ENCODE data around the gene SORCS1. TPM values are rescaled to one million over a fixed set of nuclear protein-coding genes. Genes with fewer than 3 reads are reported as not detected.

The SORCS1 gene
- total RNA-seq, 1 experiment from 2014 or later = not detected

DNA sequence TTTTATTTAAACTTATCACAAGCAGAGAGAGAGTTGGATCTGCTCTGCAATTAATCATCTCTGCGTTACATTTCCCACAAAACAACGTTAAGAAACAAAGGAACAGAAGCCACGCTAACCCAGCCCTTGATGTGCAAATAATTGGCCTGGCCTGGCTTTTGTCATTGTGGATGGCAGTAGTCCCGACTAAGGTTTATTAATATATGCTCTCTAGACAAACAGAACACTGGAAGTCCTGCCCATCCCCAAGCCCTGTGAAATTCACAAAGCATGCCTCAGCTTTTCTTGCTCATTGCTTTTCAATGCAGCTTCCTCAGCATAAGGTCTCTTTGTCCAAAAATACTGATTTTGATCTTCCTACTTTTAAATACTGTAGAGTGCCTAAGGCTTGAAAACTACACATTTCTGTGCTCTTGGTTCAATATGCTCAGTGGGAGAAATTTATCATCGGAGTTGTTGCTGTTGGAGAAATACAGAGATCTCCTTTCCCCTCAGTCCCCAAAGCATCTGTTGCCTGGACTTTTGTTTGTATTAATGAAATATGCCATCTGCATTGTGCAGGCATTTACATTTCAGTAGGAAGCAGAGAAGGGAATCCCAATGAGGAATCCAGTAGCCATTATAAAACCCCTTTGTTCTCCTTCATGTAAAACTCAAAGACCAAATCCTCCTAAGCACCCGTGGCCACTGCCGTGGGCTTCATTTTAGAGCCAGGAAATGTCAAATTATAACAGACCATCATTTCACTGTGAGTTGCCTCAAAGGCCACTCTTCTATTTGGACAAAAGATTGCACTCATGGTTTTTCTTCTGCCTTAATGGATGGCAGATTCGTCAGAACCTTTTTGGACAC is 61.1 kb downstream of the SORCS1 start:
- ChIA-PET CTCF (no interaction called here), RAD21 (ENCODE audit: low non-redundant PET in 1 of 2, low total read pairs in 2 of 2, uncharacterized antibody in 2 of 2, unreplicated experiment in 2 of 2) (no interaction called here), POLR2A (no interaction called here)
- H3K9me3 ChIP-seq (ENCODE audit: control insufficient read depth in 1 of 2, insufficient read depth in 1 of 2, low read depth in 1 of 2, low read length in 2 of 2) = peaks cover 37 to 43% of the 10 kb centered on the region in 2 experiments
- no peaks in the 10 kb centered on the region for H3K36me3 ChIP-seq (ENCODE audit: control insufficient read depth in 1 of 2, insufficient read depth in 2 of 2, low read length in 2 of 2)
- H3K27me3 ChIP-seq (ENCODE audit: insufficient read depth, low read length) = no peaks in the 10 kb centered on the region
- H3K9ac ChIP-seq (ENCODE audit: low read length) = no peak overlapping the region
- H3K9me2 ChIP-seq (ENCODE audit: insufficient read depth) = no peaks in the 10 kb centered on the region
- H3K27ac ChIP-seq (ENCODE audit: low read depth, low read length) = no peak overlapping the region
- BruUV-seq (replicated peaks) = no TSS peak
- no peaks in the 10 kb centered on the region for H4K20me1 ChIP-seq (ENCODE audit: insufficient read depth)
- TF ChIP-seq, protein P1, sequence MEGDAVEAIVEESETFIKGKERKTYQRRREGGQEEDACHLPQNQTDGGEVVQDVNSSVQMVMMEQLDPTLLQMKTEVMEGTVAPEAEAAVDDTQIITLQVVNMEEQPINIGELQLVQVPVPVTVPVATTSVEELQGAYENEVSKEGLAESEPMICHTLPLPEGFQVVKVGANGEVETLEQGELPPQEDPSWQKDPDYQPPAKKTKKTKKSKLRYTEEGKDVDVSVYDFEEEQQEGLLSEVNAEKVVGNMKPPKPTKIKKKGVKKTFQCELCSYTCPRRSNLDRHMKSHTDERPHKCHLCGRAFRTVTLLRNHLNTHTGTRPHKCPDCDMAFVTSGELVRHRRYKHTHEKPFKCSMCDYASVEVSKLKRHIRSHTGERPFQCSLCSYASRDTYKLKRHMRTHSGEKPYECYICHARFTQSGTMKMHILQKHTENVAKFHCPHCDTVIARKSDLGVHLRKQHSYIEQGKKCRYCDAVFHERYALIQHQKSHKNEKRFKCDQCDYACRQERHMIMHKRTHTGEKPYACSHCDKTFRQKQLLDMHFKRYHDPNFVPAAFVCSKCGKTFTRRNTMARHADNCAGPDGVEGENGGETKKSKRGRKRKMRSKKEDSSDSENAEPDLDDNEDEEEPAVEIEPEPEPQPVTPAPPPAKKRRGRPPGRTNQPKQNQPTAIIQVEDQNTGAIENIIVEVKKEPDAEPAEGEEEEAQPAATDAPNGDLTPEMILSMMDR (IDR thresholded peaks at IDR 0.05 in 2 of 3, conservative IDR thresholded peaks at IDR 0.05 in 1 of 3; ENCODE audit: borderline replicate concordance in 1 of 3, insufficient read depth in 1 of 3, low read depth in 2 of 3, low read length in 2 of 3) = no peak
- TF ChIP-seq SIN3A (IDR thresholded peaks at IDR 0.05; ENCODE audit: low read depth) (no peak), POLR2AphosphoS5 (IDR thresholded peaks at IDR 0.05; ENCODE audit: low read depth, low read length) (no peak), CBX3 (IDR thresholded peaks at IDR 0.05; ENCODE audit: low read depth) (no peak), ZFX (IDR thresholded peaks at IDR 0.05) (no peak), EZH2 (IDR thresholded peaks at IDR 0.05) (no peak)
- TF ChIP-seq, protein P2, sequence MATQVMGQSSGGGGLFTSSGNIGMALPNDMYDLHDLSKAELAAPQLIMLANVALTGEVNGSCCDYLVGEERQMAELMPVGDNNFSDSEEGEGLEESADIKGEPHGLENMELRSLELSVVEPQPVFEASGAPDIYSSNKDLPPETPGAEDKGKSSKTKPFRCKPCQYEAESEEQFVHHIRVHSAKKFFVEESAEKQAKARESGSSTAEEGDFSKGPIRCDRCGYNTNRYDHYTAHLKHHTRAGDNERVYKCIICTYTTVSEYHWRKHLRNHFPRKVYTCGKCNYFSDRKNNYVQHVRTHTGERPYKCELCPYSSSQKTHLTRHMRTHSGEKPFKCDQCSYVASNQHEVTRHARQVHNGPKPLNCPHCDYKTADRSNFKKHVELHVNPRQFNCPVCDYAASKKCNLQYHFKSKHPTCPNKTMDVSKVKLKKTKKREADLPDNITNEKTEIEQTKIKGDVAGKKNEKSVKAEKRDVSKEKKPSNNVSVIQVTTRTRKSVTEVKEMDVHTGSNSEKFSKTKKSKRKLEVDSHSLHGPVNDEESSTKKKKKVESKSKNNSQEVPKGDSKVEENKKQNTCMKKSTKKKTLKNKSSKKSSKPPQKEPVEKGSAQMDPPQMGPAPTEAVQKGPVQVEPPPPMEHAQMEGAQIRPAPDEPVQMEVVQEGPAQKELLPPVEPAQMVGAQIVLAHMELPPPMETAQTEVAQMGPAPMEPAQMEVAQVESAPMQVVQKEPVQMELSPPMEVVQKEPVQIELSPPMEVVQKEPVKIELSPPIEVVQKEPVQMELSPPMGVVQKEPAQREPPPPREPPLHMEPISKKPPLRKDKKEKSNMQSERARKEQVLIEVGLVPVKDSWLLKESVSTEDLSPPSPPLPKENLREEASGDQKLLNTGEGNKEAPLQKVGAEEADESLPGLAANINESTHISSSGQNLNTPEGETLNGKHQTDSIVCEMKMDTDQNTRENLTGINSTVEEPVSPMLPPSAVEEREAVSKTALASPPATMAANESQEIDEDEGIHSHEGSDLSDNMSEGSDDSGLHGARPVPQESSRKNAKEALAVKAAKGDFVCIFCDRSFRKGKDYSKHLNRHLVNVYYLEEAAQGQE (IDR thresholded peaks at IDR 0.05; ENCODE audit: low read depth) = no peak
- TF ChIP-seq, protein P3, sequence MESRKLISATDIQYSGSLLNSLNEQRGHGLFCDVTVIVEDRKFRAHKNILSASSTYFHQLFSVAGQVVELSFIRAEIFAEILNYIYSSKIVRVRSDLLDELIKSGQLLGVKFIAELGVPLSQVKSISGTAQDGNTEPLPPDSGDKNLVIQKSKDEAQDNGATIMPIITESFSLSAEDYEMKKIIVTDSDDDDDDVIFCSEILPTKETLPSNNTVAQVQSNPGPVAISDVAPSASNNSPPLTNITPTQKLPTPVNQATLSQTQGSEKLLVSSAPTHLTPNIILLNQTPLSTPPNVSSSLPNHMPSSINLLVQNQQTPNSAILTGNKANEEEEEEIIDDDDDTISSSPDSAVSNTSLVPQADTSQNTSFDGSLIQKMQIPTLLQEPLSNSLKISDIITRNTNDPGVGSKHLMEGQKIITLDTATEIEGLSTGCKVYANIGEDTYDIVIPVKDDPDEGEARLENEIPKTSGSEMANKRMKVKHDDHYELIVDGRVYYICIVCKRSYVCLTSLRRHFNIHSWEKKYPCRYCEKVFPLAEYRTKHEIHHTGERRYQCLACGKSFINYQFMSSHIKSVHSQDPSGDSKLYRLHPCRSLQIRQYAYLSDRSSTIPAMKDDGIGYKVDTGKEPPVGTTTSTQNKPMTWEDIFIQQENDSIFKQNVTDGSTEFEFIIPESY (IDR thresholded peaks at IDR 0.05; ENCODE audit: extremely low read depth, insufficient replicate concordance, low read length) = no peak
- intact Hi-C loops (cut with micrococcal nuclease) = no loop called here
- no peak overlapping the region for H3K4me2 ChIP-seq (ENCODE audit: low read length)
- H3K79me2 ChIP-seq (ENCODE audit: insufficient read depth, low read length) = no peaks in the 10 kb centered on the region
- no peak overlapping the region for H3K4me3 ChIP-seq (replicated peaks in 1 of 2; ENCODE audit: low read depth in 1 of 2, low read length in 2 of 2)
- H2AFZ ChIP-seq (ENCODE audit: low read depth, low read length, poor library complexity, severe bottlenecking) = no peak overlapping the region
- DNase-seq (ENCODE audit: low read depth, low spot score) (no peak), ATAC-seq (no peak)
- no peaks in the 10 kb centered on the region for H3K4me1 ChIP-seq (ENCODE audit: control insufficient read depth in 1 of 2, insufficient read depth in 2 of 2, low read length in 2 of 2)

Data from HCT116 (cell line).